Breast epithelium (tissue), 3 donors: ENCODE measurements around the gene ENOX1.

Source experiments
- CTCF ChIP-seq, 3 donors: fragments of 450-650 bp; IDR thresholded peaks; one replicate each; pipeline ENCODE4 v1.5.1; 2016 to 2017; ENCODE audit warnings: antibody characterized with exemption in 3 of 3, mild to moderate bottlenecking in 3 of 3, moderate library complexity in 3 of 3
- POLR2A ChIP-seq: fragments of 450-650 bp; IDR thresholded peaks from one replicate; pipeline ENCODE4 v1.6.1; 2016; ENCODE audit warnings: antibody characterized with exemption, mild to moderate bottlenecking, moderate library complexity
- POLR2AphosphoS5 ChIP-seq, 3 donors: sonication (generic); formaldehyde crosslinking; IDR thresholded peaks; one replicate each; pipeline ENCODE4 v1.6.1; 2017; ENCODE audit warnings: antibody characterized with exemption in 3 of 3

GRCh38 chr13:43242040-43242439 is 544.7 kb downstream of the ENOX1 start:
- TF ChIP-seq CTCF (IDR thresholded peaks at IDR 0.05) (no peak), POLR2A (no peak), POLR2AphosphoS5 (IDR thresholded peaks at IDR 0.05) (no peak)
